Measurements from ENCODE around the gene ACP7.
A peak's percentile ranks its signal among the peaks of the same experiment; 100 is the strongest.
"Not testable (repeated sequence)": the region's sequence is repeated elsewhere in the genome, so short reads cannot be mapped to it uniquely, and the experiment has no call there.

ACP7 gene

DNA sequence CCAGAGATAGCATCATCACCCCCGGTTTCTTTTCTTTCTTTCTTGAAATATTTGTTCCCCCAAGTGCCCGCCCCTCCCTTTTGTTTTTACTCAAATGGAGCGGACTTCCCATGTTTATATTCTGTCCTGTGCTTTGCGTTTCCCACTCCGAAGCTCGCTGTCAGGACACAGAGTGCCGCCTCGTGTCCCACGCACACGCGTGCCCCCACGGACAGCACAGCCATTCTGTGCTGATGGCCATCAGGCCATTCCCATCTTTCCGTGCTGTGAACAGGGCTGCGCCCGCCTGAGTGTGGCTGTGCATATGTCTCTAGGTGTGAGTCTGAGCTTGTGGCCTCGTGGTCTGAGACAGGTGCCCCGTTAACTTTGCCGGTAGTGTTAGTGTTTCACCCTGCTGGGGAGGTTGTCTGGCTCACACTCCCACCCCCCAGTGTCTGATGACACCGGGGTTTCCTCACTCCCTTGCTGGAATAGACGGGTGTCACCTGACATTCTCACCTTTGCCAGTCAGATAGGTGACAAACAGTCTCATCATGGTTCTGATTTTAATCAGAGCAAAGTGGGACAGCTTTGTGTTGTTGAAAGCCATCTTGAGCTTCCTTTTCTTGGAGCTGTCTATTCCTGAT, 48.3 kb downstream of the ACP7 start:
- DNase-seq: no peak

DNA sequence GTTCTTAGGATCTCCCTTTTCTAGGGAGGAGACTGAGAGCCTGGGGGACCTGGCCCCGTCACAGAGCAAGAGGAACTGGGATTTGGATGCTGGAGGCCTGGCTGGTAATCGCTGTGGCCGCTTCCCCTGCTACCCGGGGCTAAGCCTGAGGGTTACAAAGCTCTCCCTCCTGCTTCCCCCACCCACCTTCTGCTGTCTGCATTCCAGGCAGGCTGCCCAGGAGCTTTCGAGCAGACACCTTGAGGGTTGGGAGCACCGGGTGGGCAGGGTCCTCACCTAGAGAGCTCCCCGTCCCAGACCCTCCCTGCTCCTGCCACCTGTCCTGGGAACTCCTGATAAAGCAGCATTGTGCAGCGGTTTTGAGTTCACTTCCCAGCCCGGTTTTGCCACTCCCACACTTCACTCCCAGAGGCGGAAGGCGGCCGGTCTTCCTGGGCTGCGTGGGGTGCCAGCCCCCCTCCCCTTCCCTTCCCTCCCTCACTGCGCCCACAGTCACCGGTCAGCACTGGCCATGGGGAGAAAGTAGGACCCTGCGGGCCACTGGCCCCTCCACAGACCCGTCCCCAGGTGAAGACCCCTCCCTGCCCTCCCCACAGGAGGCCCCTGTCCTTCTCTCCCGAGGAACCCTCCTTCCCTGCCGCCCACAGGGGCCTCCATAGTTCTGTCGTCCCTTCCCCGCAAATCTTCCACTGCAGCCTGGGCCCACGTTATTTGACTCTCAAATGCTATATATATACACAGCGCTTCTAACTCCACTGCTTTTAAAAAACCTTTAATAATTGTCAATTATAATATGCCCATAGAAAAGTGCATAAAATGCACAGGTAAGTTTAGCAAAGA, 49.5 kb downstream of the ACP7 start:
- peak; percentile 52 for DNase-seq

DNA sequence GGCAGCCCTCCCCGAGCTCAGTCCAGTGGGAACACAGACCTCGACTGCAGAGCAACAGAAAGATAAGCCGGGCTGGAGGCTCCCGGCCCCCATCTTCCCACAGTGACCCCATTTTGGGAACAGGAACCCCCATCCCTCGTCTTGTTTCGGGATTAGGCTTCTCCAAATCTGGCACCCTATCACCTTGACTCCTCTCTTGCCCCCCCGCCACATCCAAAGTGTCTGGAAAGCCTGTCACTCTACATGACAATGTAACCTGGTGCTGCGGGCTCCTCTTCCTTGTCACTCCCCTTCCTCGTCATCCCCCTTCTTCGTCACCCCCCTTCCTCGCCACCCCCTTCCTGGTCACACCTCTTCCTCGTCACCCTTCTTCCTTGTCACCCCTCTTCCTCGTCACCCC, 51.5 kb downstream of the ACP7 start:
- DNase-seq: no peak

DNA sequence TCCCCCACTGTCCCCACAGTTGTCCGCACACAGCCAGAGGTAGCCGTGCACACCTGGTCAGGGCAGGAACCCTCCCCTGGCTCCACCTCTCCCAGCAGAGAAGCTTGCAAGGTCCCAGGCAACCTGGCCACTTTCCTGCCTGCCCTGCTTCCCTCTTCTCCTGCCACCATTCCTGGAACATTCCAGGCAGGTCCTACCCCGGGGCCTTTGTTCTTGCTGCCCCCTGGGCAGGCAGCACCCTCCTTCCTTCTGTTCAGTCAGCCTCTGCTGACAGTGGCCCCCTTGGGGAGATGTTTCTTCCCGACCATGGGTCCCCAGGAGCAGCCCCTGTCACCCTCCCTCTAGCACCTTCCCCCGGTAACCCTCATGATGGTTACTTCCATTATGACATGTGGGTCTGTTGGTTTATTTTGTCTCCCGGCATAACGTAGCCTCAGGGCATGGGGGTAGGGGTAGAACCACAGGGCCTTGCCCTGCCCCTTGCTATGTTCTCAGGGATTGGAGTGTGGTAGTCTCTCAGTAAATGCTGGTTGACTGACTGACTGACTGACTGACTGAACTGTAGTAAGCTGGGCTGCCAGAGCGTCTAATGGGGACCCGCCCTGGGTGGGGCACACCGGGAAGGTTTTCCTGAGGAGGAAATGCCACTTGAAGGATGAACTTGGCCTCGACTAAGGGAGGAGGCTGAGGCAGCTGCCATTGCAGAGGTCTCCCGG, 52.2 kb downstream of the ACP7 start:
- DNase-seq: no peak

DNA sequence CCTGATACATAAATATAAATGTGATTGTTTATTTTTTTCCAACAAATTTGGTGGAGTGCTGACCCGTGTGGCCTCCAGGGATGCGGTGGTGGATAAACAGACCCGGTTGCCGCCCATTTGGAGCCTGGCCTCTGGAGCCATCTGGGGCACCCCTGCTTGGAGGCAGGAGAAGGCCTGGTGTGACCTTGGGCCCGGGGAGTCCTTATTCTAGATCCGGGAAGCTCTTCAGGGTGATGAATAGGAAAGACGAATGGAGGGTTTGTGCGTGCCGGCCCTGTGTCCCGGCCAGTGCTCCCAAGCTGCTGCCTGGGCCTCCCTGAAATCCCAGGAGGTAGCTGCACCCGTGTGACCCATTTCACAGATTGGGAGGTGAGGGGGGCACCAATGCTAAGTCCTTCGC, 53.0 kb downstream of the ACP7 start:
- no peak for DNase-seq

DNA sequence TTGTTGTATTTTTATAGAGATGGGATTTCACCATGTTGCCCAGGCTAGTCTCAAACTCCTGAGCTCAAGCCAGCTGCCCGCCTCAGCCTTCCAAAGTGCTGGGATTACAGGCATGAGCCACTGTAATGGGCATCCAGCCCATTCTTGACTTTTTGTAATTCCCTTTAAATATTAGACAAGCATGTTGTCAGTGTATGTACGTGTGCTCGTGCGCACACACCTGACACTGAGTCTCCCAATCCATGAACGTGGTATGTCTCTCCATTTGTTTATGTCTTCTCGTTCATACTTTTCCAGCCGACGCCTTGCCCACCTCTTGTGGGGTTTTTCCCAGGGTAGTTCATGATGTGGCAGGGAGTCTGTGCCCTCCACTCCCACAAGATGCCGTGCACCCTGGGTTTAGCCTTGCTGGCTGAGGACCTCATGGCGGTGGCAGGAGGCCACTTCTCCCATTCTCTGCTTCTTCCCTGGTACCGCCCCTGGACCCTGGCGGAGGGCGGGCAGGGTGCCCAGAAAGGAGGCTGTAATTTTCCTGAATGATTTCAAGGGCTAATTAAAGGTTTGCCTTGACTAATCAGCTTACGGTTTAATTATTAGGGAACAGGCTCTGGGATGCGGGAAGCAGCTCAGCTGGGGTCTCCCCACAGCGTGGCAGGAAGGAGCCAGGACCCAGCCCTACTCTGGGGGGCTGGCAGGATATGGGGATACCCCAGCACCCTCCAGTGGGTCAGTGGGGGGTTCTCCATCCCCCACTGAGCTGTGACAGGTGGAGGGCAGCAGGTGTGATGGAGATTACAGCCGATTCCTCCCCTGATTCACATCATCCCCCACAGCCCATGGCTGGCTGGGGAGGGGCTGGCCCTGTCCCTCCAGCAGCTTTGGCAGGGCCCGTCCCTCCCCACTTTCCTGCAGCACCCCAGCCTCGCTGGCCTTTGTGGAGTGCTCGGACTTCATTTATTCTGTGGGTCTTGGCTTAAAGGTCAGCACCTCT, 54.3 kb downstream of the ACP7 start:
- DNase-seq: no peak

DNA sequence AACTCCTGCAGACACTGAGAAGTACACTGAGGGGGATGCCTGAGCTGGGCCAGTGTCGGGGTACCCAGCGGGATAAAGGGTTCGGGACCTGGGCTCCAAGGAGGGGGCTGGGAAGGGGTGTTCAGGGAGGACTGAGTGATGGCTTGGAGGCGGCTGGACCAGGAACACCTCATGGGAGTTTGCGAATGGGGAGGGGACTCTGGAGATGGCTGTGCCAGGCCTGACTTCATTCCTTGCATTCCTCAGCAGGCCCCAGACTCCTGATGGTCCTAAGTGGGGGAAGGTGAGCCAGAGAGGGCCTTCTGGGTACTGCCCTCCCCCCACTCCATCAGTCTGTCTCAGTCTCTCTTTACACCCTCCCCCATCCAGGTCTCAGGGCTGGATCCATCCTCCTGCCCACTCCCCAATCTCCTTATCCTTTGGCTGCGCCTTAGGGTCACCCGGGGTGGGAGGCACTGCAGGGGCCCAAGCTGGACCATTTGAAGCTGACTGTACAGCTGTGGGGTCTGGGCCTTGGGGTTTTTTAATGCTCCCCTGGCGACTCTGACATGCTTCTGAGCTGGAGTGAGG, 55.2 kb downstream of the ACP7 start:
- DNase-seq: no peak

DNA sequence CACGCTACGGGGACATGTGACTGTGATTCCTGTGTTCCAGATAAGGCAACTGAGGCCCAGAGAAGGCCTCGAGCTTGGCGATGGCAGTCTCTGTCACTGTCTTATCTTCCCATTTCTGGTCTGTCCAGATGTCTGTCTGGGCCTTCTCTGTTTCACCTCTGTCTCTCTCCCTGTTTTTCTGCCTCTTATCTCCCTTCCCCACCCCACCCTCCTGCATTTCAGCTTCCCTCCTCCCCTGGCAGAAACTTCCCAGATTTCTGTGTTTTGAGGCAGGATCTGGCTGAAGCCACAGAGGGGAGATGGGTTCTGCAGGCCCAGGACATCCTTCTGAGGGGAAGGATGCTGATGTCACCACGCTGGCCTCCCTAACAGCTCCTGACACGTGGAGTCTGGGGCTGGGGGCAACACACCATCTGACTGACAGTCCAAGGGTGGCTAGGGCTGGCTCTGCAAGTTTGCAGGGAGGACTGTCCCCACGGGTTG, 55.8 kb downstream of the ACP7 start:
- DNase-seq: no peak

DNA sequence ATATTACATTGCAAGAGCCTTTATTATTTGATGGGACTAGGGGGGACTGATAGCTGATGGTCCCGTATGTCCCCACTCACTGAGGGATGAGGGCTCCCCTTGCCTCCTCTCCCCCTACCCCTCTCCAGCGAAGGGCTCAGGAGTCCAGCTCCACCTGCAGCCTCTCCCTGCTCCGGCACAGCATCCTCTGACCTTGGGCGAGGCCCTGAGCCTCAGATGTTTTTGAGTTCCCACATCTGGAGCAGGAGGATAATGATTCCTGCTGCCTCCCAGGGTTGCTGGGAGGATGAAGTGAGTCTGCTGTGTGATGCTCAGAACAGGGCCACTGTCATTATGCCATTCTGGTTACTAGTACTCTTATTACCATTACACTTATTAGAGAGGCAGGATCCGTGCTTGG, 56.4 kb downstream of the ACP7 start:
- no peak for DNase-seq

DNA sequence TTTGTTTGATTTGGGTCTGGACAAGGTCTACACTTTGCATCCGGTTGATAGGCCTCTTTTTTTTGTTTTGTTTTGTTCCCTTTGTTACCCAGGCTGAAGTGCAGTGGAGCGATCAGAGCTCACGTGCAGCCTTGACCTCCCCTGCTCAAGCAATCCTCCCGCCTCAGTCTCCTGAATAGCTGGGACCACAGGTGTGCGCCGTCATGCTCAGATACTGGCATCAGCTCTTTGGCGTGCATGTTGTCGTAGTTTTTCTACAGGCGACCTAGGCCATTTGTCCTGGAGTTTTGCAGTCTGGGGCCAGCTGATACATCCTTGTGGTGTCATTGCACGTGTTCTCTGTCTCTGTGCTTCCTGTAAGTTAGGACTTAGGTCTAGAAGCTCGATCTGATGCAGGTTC, 57.8 kb downstream of the ACP7 start:
- no peak for DNase-seq

DNA sequence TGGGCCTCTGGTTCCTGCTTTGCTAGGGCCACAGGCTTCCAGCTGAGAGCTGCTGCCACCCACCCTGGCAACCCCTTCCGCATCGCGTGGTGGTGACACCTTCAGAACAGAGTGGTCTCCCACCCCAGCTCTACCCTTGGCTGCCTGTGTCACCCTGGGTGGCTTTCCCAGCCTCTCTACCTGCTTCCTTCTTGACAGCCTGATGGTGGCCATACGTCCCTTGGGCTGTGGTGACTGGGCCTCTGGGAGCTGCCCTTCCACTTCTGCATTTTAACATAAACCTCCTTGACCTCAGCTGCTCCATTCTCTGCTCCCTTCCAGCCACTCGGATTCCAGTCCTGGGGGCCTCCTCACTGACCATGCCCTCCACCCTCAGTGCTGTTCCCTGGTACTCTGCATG, 58.5 kb downstream of the ACP7 start:
- DNase-seq: no peak

DNA sequence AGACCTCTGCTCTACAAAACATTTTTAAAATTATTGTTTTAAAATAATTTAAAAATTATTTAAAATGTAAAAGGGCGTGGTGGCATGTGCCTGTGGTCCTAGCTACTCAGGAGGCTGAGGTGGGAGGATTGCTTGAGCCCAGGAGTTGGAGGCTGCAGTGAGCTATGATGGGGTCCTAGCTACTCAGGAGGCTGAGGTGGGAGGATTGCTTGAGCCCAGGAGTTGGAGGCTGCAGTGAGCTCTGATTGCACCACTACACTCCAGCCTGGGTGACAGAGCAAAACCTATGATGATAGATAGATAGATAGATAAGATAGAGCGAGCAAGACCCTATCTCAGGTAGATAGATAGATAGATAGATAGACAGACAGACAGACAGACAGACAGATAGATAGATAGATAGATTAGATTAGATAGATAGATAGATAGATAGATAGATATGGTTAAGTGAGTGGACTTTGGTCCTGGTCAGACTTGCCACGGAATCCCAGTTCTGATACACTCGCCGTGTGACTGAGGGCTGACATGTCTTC, 59.7 kb downstream of the ACP7 start:
- not testable (repeated sequence) for DNase-seq

DNA sequence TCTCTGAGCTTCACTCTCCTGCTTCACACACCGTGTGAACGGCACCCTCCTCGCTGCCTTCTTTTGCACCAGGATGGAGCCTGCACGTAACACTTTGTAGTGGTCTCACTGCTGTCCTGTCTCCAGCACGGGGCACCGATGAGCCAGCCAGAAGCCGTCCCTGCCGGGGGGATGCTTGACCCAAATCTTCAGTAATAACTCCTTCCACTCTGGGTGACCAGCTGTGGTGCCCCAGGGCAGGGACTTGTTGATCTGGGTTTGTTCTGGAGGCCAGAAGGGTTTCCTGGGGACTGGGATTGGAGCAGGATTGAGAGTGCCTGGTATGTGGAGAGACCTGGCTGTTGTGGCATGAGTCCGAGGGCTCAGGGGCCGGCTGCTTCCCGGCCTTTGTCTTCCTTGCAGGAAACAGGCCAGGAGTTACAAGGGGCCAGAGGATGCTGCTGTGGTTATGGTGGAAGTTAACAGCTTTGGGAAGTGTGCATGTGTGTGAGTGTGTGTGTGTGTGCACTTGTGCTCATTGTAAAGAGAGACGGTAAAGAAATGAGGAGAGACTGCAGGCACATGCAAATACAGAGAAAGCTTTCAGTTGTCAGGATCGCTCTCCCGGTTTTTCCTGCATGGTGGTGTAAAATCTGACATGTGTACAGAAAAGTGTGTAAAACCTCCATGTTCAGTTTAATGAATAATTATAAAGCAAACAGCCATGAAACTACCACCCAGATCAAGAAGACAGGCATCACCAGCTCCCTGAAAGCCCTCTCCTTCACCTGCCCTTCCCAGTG, 60.3 kb downstream of the ACP7 start:
- DNase-seq: peak; percentile 41

DNA sequence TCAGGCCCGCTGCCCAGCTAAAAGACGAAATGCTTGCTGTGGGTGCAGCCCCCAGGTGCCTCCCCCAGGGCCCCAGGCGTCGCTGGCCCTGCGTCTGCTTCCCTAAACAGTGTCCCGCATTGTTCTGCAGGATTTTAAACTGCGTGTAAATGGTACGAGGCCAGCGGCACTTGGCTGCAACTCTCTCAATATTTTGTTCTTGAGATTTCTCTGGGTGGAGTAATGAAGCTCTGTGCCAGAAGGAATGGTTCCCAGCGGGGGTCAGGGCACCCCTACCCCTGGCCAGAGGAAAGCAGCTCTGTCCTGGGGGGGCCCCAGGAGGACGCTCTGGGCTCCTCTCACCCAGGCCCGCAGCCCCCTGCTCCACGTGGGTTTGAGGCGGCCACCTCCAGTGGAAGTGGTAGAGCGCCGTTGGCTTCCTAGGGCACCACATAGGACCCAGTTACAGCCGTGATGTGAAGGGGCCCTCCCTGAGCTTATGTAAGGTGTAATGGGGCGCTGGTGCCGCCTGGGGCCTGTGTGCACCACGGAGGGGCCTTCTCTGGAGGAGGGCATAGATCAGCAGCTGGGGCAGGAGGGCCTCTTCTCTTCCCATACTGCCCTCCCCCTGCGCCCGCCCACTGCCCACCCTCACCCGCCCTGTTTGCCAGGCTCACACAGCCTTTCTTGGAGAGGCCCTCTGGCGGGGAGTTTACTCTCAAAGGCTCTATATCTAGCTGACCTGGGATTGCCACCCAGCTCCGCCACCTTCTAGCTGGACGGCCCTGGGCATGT, 61.2 kb downstream of the ACP7 start:
- DNase-seq: peak; percentile 60

DNA sequence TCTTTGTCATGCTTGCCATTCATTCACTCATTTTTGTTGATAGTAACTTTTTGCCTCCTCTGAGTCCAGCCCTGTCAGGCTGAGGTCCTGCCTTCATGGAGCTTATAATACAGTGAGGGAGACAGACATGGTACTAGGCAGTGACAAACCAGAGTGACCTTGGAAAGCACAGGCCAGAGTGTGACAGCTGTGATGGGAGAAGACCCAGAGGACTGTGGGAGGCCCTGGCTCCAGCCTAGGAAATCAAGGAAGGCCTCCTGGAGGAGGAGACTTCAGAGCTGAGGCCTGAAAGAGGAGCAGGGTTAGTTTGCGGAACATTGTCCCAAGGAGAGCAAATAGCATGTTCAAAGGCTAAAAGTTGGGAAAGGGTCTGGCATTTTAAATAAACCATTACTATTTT, 61.9 kb downstream of the ACP7 start:
- DNase-seq: no peak

DNA sequence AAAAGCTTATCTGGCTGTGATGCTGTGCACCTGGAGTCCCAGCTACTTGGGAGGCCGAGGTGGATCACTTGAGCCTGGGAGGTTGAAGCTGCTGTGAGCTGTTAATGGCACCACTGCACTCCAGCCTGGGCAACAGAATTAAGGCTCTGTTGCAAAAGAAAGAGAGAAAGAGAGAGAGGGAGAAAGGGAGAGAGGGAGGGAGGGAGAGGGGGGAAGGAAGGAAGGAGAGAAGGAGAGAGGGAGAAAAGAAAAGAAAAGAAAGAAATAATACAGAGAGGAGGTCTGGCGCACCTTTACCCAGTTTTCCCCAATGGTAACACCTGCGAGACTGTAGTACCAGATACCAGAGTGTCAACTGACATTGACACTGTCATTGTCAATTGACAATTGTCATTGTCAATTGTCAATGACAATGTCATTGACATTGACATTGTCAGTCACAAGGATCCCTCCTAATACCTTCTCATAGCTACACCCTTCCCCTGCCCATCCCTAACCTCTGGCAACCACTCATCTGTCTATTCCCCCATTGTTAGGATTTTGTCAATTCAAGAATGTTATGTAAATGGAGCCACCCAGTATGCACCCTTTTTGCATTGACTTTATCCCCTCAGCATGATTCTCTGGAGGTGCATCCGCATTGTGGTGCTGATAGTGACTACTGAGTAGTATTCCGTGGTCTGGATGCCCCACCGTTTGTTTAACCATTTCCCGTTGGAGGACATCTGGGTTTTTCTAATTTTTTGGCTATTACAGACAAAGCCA, 62.7 kb downstream of the ACP7 start:
- no peak for DNase-seq

DNA sequence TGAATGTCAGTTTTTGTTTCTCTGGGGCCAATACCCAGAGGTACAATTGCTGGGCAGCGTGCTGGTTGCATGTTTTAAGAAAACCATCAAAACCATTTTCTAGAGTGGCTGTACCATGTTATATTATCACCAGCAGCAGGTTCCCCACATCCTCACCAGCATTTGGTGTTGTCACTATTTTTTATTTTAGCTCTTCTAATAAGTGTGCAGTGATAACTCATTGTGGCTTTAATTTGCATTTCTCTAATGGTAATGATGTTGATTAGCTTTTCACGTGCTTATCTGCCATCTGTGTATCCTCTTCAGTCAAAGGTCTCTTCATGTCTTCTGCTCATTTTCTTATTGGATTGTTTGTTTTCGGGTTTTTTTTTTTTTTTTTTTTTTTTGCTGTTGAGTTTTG, 63.3 kb downstream of the ACP7 start:
- DNase-seq: no peak

DNA sequence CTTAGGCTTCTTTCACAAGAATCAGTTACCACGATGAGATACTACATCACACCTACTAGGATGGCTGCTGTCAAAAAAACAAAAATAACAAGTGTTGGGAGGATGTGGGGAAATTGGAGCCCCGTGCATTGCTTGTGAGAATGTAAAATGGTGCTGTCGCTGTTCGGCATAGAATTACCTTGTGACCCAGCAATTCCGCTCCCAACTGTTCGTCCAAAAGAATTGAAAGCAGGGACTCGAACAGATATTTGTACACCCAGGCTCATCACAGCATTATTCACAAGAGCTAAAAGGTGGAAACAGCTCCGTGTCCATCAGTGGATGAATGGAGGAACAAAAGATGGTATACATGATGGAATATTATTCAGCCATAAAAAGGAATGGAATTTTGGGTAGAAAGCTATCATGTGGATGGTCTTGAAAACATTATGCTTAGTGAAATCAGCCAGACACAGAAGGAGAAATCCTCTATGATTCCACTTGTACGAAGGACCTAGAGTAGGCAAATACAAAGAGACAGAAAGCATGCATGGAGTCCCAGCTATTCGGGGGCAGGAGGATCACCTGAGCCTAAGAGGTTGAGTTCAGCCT, 64.9 kb downstream of the ACP7 start:
- DNase-seq: no peak

DNA sequence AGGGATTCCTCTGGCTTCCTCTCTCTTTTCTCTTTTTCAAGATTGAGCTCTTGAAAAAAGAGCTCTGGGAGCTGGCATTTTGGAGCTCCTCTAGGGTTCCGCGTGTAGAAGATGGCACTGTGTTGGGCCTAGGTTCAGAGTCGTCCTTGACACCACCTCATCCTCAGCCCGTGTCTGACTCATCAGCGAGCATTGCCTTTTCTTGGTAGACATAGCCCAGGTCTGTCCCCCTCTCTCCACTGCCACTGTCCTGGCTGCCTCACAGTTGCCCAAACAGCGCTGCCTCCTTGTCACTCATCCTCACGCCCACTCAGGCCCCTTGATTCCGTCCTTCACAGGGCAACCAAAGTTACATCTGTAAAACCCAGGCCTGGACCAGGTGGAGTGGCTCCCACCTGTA, 66.1 kb downstream of the ACP7 start:
- no peak for DNase-seq

All from right kidney (tissue), 1 donor.